Naive thymus-derived CD4-positive, alpha-beta T cell (primary cell): ENCODE results near the gene ZNF234. TPM values are rescaled to one million over a fixed set of nuclear protein-coding genes. Genes with fewer than 3 reads are reported as not detected.
A peak's percentile ranks its signal among the peaks of the same experiment; 100 is the strongest.

ENCODE experiments used
- ATAC-seq: fragments of 150-1000 bp; cut with Tn5 transposase; 2 replicates; pipeline ENCODE4 v1.10.0; 2021; ENCODE audit warnings: mild to moderate bottlenecking, moderate library complexity
- CTCF ChIA-PET: fragments of 350-600 bp; sonication (Branson Sonifier 250); formaldehyde crosslinking; loops from one replicate; lab custom pipeline; 2021; ENCODE audit warnings: antibody characterized with exemption; lab: Charles Lee
- POLR2A ChIA-PET: fragments of 350-600 bp; sonication (Branson Sonifier 250); formaldehyde crosslinking; loops from one replicate; lab custom pipeline; 2021; ENCODE audit warnings: antibody characterized with exemption, inconsistent platforms; lab: Charles Lee
- DNase-seq, 9 donors: peaks; one replicate each; pipeline versions ENCODE4 v3.0.0 to v3.0.0-alpha.2; 2020 to 2022; ENCODE audit warnings: mixed read lengths in 1 of 9
- H3K27ac ChIP-seq: one replicate; pipeline ENCODE4 v1.7.0; 2013; ENCODE audit warnings: mild to moderate bottlenecking, low read depth, low read length, moderate library complexity
- H3K27me3 ChIP-seq, 2 donors: one replicate each; pipeline ENCODE4 v1.7.0; 2013; ENCODE audit warnings: low read length in 2 of 2, mild to moderate bottlenecking in 2 of 2, moderate library complexity in 2 of 2; ENCODE audit not compliant: control insufficient read depth in 2 of 2, insufficient read depth in 2 of 2
- H3K36me3 ChIP-seq, 3 experiments: 1 replicate in 2 of 3; 2 replicates in 1 of 3; pipeline ENCODE4 v1.7.0; 2013; ENCODE audit warnings: low read length in 3 of 3, mild to moderate bottlenecking in 3 of 3, moderate library complexity in 1 of 3; ENCODE audit not compliant: insufficient read depth in 3 of 3, control insufficient read depth in 2 of 3
- H3K4me1 ChIP-seq, 2 donors: one replicate each; pipeline ENCODE4 v1.7.0; 2013; ENCODE audit warnings: low read length in 2 of 2, mild to moderate bottlenecking in 2 of 2, moderate library complexity in 1 of 2; ENCODE audit not compliant: control insufficient read depth in 2 of 2, insufficient read depth in 2 of 2
- H3K4me3 ChIP-seq: 2 replicates; pipeline ENCODE4 v1.7.0; 2013; ENCODE audit warnings: mild to moderate bottlenecking, low read length
- H3K9me3 ChIP-seq, 3 experiments: 1 replicate in 2 of 3; 2 replicates in 1 of 3; pipeline ENCODE4 v1.7.0; 2013; ENCODE audit warnings: low read length in 3 of 3; ENCODE audit not compliant: control insufficient read depth in 2 of 3
- H3K27ac Mint-ChIP-seq, 9 donors: one replicate each; pipeline ENCODE4 v1.8.0; 2020 to 2022; ENCODE audit warnings: mixed read lengths in 9 of 9, mild to moderate bottlenecking in 8 of 9, moderate library complexity in 5 of 9, inconsistent platforms in 2 of 9
- H3K27me3 Mint-ChIP-seq, 5 donors: one replicate each; pipeline ENCODE4 v1.8.0; 2021 to 2022; ENCODE audit warnings: mixed read lengths in 5 of 5, mild to moderate bottlenecking in 1 of 5
- H3K36me3 Mint-ChIP-seq, 5 donors: one replicate each; pipeline ENCODE4 v1.8.0; 2020 to 2022; ENCODE audit warnings: mixed read lengths in 5 of 5, mild to moderate bottlenecking in 3 of 5, inconsistent platforms in 1 of 5
- H3K4me1 Mint-ChIP-seq, 7 donors: one replicate each; pipeline ENCODE4 v1.8.0; 2020 to 2022; ENCODE audit warnings: mixed read lengths in 7 of 7, mild to moderate bottlenecking in 3 of 7, inconsistent platforms in 1 of 7
- H3K4me3 Mint-ChIP-seq, 10 donors: one replicate each; pipeline ENCODE4 v1.8.0; 2020 to 2022; ENCODE audit warnings: mild to moderate bottlenecking in 10 of 10, mixed read lengths in 10 of 10, moderate library complexity in 6 of 10, inconsistent platforms in 2 of 10
- H3K9me3 Mint-ChIP-seq, 11 donors: one replicate each; pipeline ENCODE4 v1.8.0; 2020 to 2022; ENCODE audit warnings: mixed read lengths in 11 of 11, mild to moderate bottlenecking in 4 of 11, inconsistent platforms in 1 of 11, moderate library complexity in 1 of 11
- intact Hi-C, 2 donors: fragments of 100-400 bp; cut with micrococcal nuclease; formaldehyde crosslinking; loops; one replicate each; pipeline ENCODE4 v1.15.1; 2023
- polyA plus RNA-seq, 2 donors: library from polyadenylated mRNA; unstranded; fragments of 300-500 nt; fragmentation: Illumina TruSeq; gene quantifications; one replicate each; pipeline ENCODE4 v1.2.3, GENCODE V29; 2021
- total RNA-seq, 6 experiments: library from RNA in 5 of 6; stranded (reverse) in 5 of 6; gene quantifications; 1 replicate in 5 of 6; 2 replicates in 1 of 6; pipeline ENCODE4 v1.2.3 and lab custom pipeline; 2021 to 2026

Gene ZNF234
- total RNA-seq: 10 to 100 TPM in 3 of 5 experiments, 1 to 10 TPM in 2; 2.8 to 25.2 (median 13.4) TPM
- 1 to 10 TPM; 3.7 to 9.5 TPM for polyA plus RNA-seq
- 9.7 reads per million, percentile 35 among the genes with 10 or more reads in this experiment for total RNA-seq (lab: John Stamatoyannopoulos, UW)

DNA sequence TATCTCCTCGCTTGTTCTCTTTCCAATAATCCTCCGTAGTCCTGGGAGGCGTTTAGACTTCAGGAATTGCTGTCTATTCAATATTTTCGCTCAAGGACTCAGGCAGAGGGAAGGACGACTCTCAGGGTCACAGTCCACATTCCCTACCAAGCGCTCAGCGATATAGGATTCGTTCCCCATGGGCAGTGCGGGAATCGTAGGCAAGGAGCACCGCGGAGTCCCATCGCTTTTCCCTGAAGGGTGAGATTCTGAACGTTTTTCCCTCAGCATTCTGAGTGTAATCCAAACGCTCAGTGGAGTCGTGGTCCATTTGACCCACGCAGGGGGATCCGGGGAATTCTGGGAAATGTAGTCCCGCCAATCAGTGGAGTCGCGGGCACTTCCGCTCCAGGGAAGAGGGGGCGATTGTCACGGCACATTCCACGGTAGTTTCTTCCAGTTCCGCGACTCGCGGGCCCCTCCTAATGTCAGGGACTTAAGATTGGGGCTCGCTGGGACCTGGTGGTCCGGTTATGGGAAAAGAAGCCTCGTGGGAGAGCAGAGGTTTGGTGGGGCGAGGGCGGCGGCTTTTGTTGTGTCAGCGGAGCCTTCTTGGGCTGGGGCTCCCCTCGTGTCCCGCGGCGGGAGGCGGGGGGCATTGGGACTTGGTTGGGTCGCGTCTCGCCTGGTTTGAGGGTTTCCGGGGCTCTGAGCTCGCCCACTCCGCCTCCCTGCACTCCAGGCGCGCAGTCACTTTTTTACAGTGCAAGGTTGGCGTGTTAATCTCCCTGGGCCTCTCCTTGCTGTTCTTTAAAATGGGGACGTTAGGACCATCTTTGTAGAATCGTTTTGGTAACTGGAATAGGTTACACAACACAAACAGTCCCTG, at the start of gene ZNF234:
Gene ZNF234 (plus strand): TSS at position 364 of the 868 bp plus-strand sequence. CDS start 3,079 bp downstream, outside the sequence.
- POLR2A ChIA-PET: interaction anchor here (0.7 to 2.2 kb wide), 6 partner anchors 23 to 90 kb away, joined by 3 to 9 read pairs (median 4); partner anchors contain the start of genes ZNF225 and ZNF226

DNA sequence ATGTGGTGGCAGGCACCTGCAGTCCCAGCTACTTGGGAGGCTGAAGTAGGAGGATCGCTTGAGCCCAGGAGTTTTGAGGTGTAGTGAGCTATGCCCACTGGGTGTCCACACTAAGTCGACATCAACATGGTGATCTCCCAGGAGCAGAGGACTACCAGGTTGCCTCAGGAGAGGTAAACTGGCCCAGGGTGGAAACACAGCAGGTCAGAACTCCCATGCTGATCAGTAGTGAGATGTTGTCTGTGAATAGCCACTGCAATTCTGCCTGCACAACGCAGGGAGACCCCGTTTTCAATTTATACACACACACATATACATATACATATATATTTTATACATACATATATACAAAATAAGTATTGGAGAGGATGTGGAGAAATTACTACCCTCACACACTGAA, 49.2 kb upstream of the ZNF234 start:
- peaks cover 0 to 6% (median 0%) of the 10 kb centered on the region in 11 donors for H3K9me3 Mint-ChIP-seq
- H3K4me3 ChIP-seq: no peak overlapping the region
- H3K27me3 Mint-ChIP-seq: no peaks in the 10 kb centered on the region
- DNase-seq: no peak
- H3K4me1 Mint-ChIP-seq: peaks cover 12 to 24% (median 16%) of the 10 kb centered on the region in 7 donors
- H3K27ac Mint-ChIP-seq: no peak overlapping the region
- H3K4me3 Mint-ChIP-seq: no peak overlapping the region
- intact Hi-C loops: loop anchor here in 1 of 2 donors (10.0 kb wide), 1 partner anchor 337 kb away; the partner anchor contains the start of gene SMG9
- no peaks in the 10 kb centered on the region for H3K27me3 ChIP-seq
- ChIA-PET CTCF (interaction anchor here (0.6 kb wide), 1 partner anchor 21 kb away, joined by 5 read pairs; no protein-coding TSS in a partner anchor), POLR2A (no interaction called here)
- H3K36me3 Mint-ChIP-seq: peaks cover 4 to 24% (median 23%) of the 10 kb centered on the region in 5 donors
- H3K36me3 ChIP-seq: peaks cover 1 to 16% (median 4%) of the 10 kb centered on the region in 3 experiments
- H3K9me3 ChIP-seq: no peaks in the 10 kb centered on the region
- no peak overlapping the region for H3K27ac ChIP-seq
- H3K4me1 ChIP-seq: peaks cover 10 to 12% of the 10 kb centered on the region in 2 donors
- ATAC-seq: no peak

More for the DNA sequence above, at the start of gene ZNF234:
- Histone ChIP-seq H3K27me3 (no peaks in the 10 kb centered on the region), H3K36me3 (peaks cover 0 to 29% (median 0%) of the 10 kb centered on the region in 3 experiments), H3K4me3 (peak within 1 kb of the TSS; percentile 80), H3K9me3 (no peaks in the 10 kb centered on the region), H3K4me1 (peaks cover 0 to 12% of the 10 kb centered on the region in 2 donors), H3K27ac (peak within 1 kb of the TSS; percentile 77)
- peaks cover 0 to 37% (median 13%) of the 10 kb centered on the region in 11 donors for H3K9me3 Mint-ChIP-seq
- H3K4me3 Mint-ChIP-seq: peak within 1 kb of the TSS; percentile 90 to 97 (median 96)
- intact Hi-C loops: loop anchor here (1.0 to 2.0 kb wide), 10 partner anchors 23 to 139 kb away; partner anchors contain the start of genes ZNF225 (in 2 of the 2), ZNF284 (in 2 of the 2), ZNF222 (in 1 of the 2) and ZNF224 (in 1 of the 2)
- CTCF ChIA-PET: no interaction called here
- DNase-seq (peak; percentile 29 to 69 (median 56)), ATAC-seq (peak; percentile 92)
- H3K27me3 Mint-ChIP-seq: no peaks in the 10 kb centered on the region
- H3K27ac Mint-ChIP-seq: peak within 1 kb of the TSS; percentile 64 to 94 (median 88)
- peaks cover 12 to 37% (median 30%) of the 10 kb centered on the region in 5 donors for H3K36me3 Mint-ChIP-seq
- peaks cover 14 to 30% (median 25%) of the 10 kb centered on the region in 7 donors for H3K4me1 Mint-ChIP-seq

DNA sequence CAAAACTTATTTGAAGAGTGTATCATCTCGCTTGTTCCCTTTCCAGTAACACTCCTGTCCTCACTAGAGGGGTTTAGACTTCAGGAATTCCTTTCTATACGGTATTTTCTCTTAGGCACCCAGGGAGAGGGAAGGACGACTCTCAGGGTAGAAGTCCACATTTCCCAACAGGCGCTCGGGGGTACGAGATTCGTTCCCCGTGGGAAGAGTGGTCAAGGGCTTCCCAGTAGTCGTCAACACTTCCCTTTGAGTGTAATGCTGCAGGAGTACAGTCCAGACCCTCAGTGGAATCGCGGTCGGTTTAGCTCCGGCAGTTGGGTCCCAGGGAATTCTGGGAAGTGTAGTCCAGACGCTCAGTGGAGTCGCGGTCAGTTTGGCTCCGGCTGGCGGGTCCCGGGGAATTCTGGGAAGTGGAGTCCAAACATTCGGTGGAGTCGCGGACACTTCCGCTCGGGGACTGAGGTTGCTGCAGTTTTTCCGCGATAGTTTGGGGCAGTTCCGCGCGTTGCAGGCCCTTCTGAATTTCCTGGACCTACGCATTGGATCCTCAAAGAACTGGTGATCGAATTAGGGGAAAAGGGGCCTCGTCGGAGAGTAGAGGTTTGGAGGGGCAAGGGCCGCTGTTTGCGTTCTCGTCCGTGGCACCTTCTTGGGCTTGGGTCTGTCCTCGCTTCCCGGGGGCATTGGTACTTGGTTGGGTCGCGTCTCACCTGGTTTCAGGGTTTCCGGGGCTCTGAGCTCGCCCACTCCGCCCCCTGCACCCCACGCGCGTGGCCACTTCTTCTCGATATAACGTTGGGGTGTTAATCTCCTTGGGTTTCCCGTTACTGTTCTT, 47.2 kb upstream of the ZNF234 start, which contains the start of gene ZNF224:
Gene ZNF224 (plus strand): TSS at position 431 of the 835 bp plus-strand sequence. CDS start 3,513 bp downstream, outside the sequence.
- DNase-seq: peak; percentile 43 to 79 (median 71)
- POLR2A ChIA-PET: interaction anchor here (0.9 to 1.3 kb wide), 4 partner anchors 17 to 113 kb away, joined by 3 to 7 read pairs (median 3); no protein-coding TSS in a partner anchor

DNA sequence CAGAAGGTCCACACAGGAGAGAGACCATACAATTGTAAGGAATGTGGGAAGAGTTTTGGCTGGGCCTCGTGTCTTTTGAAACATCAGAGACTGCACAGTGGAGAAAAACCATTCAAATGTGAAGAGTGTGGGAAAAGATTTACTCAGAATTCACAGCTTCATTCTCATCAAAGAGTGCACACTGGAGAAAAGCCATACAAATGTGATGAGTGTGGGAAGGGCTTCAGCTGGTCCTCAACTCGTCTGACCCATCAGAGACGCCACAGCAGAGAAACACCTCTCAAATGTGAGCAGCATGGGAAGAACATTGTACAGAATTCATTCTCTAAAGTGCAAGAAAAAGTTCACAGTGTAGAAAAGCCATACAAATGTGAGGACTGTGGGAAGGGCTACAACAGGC, 33.6 kb upstream of the ZNF234 start:
- peaks cover 35 to 70% (median 61%) of the 10 kb centered on the region in 5 donors for H3K36me3 Mint-ChIP-seq
- H3K4me1 Mint-ChIP-seq: peaks cover 3 to 12% (median 8%) of the 10 kb centered on the region in 7 donors

More for the DNA sequence above, 47.2 kb upstream of the ZNF234 start, which contains the start of gene ZNF224:
- peak within 1 kb of the TSS; percentile 82 to 99 (median 91) for H3K4me3 Mint-ChIP-seq
- intact Hi-C loops: loop anchor here (1.0 to 10.0 kb wide), 15 partner anchors 19 to 407 kb away; partner anchors contain the start of genes ZNF155 (in 2 of the 2), ZNF222 (in 2 of the 2), ZNF225 (in 2 of the 2) and ZNF226 (in 2 of the 2)
- Histone ChIP-seq H3K27me3 (no peaks in the 10 kb centered on the region), H3K9me3 (no peaks in the 10 kb centered on the region), H3K4me1 (peaks cover 10 to 13% of the 10 kb centered on the region in 2 donors), H3K27ac (peak within 1 kb of the TSS; percentile 72), H3K4me3 (peak within 1 kb of the TSS; percentile 84), H3K36me3 (peaks cover 4 to 33% (median 16%) of the 10 kb centered on the region in 3 experiments)
- CTCF ChIA-PET: interaction anchor here (1.4 kb wide), 1 partner anchor 21 kb away, joined by 8 read pairs; no protein-coding TSS in a partner anchor
- peaks cover 7 to 34% (median 32%) of the 10 kb centered on the region in 5 donors for H3K36me3 Mint-ChIP-seq
- peak within 1 kb of the TSS; percentile 58 to 96 (median 87) for H3K27ac Mint-ChIP-seq
- no peaks in the 10 kb centered on the region for H3K27me3 Mint-ChIP-seq
- peaks cover 16 to 33% (median 25%) of the 10 kb centered on the region in 7 donors for H3K4me1 Mint-ChIP-seq
- H3K9me3 Mint-ChIP-seq: peaks cover 0 to 18% (median 2%) of the 10 kb centered on the region in 11 donors
- peak; percentile 94 for ATAC-seq

DNA sequence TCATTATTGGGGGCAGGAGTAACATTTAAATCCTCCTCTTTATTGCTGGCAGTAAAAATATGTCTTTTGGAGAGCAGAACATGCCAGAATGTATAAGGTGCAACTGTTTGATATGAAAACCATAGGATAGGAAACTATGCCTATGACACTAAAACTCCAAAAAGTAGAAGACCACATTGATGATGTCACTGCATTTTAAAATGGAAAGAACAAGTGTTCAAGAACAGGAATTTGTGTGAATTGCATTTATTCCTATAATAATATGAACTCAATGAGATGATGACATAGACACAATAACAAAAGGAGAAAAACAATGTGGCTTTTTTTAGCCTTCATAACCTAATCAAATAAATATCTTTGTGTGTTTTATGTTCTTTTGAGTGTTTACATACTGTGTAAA, 31.9 kb upstream of the ZNF234 start:
- Mint-ChIP-seq H3K27me3 (no peaks in the 10 kb centered on the region), H3K9me3 (peaks cover 6 to 84% (median 58%) of the 10 kb centered on the region in 11 donors), H3K4me1 (peaks cover 8 to 27% (median 22%) of the 10 kb centered on the region in 7 donors), H3K36me3 (peaks cover 21 to 58% (median 44%) of the 10 kb centered on the region in 5 donors), H3K27ac (no peak overlapping the region), H3K4me3 (no peak overlapping the region)
- no peak overlapping the region for H3K4me3 ChIP-seq
- ChIA-PET POLR2A (no interaction called here), CTCF (no interaction called here)
- H3K36me3 ChIP-seq: peaks cover 0 to 28% (median 12%) of the 10 kb centered on the region in 3 experiments
- peaks cover 3 to 8% of the 10 kb centered on the region in 2 donors for H3K4me1 ChIP-seq
- H3K27me3 ChIP-seq: no peaks in the 10 kb centered on the region
- H3K27ac ChIP-seq: no peak overlapping the region
- intact Hi-C loops: no loop called here
- peaks cover 20 to 57% (median 30%) of the 10 kb centered on the region in 3 experiments for H3K9me3 ChIP-seq
- ATAC-seq (no peak), DNase-seq (no peak)

More for the DNA sequence above, 33.6 kb upstream of the ZNF234 start:
- Histone ChIP-seq H3K4me3 (no peak overlapping the region), H3K4me1 (peaks cover 0 to 7% of the 10 kb centered on the region in 2 donors), H3K36me3 (peaks cover 0 to 37% (median 12%) of the 10 kb centered on the region in 3 experiments), H3K9me3 (peaks cover 20 to 64% (median 30%) of the 10 kb centered on the region in 3 experiments), H3K27me3 (no peaks in the 10 kb centered on the region), H3K27ac (no peak overlapping the region)
- Mint-ChIP-seq H3K9me3 (peaks cover 6 to 97% (median 65%) of the 10 kb centered on the region in 11 donors), H3K27me3 (no peaks in the 10 kb centered on the region), H3K4me3 (no peak overlapping the region), H3K27ac (no peak overlapping the region)
- ChIA-PET POLR2A (no interaction called here), CTCF (no interaction called here)
- intact Hi-C loops: no loop called here
- DNase-seq (no peak), ATAC-seq (no peak)
